NB4 (cell line): ENCODE measurements around the gene SPRYD7.
"Not testable (repeated sequence)": the region's sequence is repeated elsewhere in the genome, so short reads cannot be mapped to it uniquely, and the experiment has no call there.

Source experiments
- DNase-seq: peaks from one replicate; pipeline ENCODE4 v3.0.0; 2010; ENCODE audit warnings: low read depth
- H3K4me3 ChIP-seq: one replicate; pipeline ENCODE4 v1.5.1; 2011; ENCODE audit warnings: mild to moderate bottlenecking, low read depth, low read length, moderate library complexity
- MYC ChIP-seq: IDR thresholded peaks from 2 replicates; pipeline ENCODE4 v1.6.1; 2011; ENCODE audit warnings: low read depth, low read length
- POLR2A ChIP-seq: IDR thresholded peaks from 2 replicates; pipeline ENCODE4 v1.6.1; 2011; ENCODE audit warnings: mild to moderate bottlenecking; ENCODE audit not compliant: insufficient read length; ENCODE audit errors: extremely low read depth
- TF ChIP-seq, protein P1 (sequence below): IDR thresholded peaks from one replicate; pipeline ENCODE4 v1.5.1; 2012; ENCODE audit warnings: low read depth, low read length
- TF ChIP-seq, protein P2 (sequence below): IDR thresholded peaks from 2 replicates; pipeline ENCODE4 v1.6.1; 2011; ENCODE audit warnings: low read depth, low read length

The SPRYD7 gene

DNA sequence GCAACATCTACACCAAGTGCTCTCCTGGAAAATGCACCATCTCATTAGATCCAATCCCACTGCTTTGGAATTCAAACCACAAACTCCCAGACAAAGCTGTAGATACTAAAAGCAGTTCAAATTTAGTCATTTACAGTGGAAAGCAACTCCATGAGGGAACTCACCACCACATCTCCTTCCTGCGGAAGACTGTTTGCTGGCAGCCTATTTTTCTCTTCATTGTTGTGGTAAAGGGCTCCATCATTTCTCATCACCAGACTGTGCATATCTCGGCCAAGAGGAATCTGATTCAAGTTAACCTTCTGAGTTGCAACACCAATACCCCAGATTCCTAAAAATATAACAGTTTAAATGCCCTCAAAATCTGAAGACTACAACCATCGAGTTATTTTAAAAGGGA is 8.4 kb downstream of the SPRYD7 start:
- no peak for DNase-seq
- TF ChIP-seq POLR2A (no peak), MYC (no peak)
- TF ChIP-seq, protein P1, sequence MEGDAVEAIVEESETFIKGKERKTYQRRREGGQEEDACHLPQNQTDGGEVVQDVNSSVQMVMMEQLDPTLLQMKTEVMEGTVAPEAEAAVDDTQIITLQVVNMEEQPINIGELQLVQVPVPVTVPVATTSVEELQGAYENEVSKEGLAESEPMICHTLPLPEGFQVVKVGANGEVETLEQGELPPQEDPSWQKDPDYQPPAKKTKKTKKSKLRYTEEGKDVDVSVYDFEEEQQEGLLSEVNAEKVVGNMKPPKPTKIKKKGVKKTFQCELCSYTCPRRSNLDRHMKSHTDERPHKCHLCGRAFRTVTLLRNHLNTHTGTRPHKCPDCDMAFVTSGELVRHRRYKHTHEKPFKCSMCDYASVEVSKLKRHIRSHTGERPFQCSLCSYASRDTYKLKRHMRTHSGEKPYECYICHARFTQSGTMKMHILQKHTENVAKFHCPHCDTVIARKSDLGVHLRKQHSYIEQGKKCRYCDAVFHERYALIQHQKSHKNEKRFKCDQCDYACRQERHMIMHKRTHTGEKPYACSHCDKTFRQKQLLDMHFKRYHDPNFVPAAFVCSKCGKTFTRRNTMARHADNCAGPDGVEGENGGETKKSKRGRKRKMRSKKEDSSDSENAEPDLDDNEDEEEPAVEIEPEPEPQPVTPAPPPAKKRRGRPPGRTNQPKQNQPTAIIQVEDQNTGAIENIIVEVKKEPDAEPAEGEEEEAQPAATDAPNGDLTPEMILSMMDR, result no peak
- TF ChIP-seq, protein P2, sequence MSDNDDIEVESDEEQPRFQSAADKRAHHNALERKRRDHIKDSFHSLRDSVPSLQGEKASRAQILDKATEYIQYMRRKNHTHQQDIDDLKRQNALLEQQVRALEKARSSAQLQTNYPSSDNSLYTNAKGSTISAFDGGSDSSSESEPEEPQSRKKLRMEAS, result no peak
- H3K4me3 ChIP-seq, result no peak overlapping the region

DNA sequence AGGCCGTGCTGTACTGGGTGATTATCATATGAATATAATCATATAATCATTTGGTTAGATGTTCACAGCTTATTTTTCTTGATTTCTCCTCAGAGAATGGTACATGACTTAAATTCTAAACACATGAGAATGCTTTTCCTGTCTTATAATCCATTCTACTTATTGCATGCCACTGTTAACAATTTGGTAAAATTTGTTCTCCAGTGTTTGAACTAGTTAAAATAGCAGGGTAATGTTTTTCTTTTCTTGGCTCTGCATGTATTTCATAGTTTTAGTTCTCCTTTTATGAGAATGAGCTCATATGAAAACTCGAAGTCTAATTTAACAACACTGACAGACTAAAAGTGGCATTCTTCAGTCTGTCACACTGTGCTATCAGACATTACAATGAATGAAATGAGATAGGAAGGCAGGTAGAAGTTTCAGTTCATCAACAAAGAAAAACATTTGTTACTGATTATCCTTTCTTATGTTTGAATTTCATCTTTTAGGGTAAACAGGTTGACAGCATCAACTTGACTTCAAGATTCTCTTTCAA is 10.2 kb downstream of the SPRYD7 start:
- TF ChIP-seq POLR2A (no peak), MYC (no peak)
- TF ChIP-seq, protein P1, result no peak
- TF ChIP-seq, protein P2, result no peak
- H3K4me3 ChIP-seq, result no peak overlapping the region
- DNase-seq, result no peak

DNA sequence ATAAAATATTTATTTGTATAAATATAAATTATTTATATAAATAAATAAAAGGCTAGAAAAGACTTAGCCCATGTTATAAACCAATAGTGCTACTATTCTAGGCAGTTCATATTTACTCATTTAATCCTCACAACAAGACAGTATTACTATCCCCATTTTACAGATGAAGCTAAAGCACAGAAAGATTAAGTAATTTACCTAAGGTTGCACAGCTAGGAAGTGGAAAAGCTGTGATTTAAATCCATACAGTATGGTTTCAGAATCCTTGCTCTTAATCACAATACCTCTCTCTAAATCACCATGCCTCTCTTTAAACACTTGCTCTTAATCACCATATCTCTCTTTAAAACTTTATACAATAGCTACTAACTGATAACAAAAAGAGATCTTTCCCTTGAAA is 13.8 kb downstream of the SPRYD7 start:
- DNase-seq, result no peak
- no peak overlapping the region for H3K4me3 ChIP-seq
- TF ChIP-seq, protein P2, result no peak
- TF ChIP-seq, protein P1, result no peak
- TF ChIP-seq POLR2A (no peak), MYC (no peak)

DNA sequence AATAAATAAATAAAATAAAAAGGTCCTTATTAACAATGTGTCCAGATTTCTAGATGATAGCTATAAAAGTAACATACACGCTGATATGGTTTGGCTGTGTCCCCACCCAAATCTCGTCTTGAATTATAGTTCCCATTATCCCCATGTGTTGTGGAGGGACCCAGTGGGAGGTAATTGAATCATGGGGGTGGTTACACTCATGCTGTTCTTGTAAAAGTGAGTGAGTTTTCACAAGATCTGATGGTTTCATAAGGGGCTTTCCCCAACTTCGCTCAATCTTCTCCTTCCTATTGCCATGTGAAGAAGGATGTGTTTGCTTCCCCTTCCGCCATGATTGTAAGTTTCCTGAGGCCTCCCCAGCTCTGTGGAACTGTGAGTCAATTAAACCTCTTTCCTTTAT is 15.2 kb downstream of the SPRYD7 start:
- not testable (repeated sequence) for H3K4me3 ChIP-seq, DNase-seq

DNA sequence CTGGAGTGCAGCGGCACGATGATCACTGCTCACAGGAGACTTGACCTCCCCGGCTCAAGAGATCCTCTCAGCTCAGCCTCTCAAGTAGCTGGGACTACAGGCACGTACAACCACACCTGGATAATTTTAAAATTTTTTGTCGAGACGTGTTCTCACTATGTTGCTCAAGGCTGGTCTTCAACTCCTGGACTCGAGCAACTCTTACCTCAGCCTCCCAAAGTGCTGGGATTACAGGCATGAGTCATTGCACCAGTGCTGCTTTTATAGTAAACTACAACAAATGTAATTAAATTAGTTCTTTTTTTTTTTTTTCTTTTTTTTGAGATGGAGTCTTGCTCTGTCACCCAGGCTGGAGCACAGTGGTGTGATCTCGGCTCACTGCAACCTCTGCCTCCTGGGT is 18.0 kb downstream of the SPRYD7 start:
- H3K4me3 ChIP-seq, DNase-seq: not testable (repeated sequence)

DNA sequence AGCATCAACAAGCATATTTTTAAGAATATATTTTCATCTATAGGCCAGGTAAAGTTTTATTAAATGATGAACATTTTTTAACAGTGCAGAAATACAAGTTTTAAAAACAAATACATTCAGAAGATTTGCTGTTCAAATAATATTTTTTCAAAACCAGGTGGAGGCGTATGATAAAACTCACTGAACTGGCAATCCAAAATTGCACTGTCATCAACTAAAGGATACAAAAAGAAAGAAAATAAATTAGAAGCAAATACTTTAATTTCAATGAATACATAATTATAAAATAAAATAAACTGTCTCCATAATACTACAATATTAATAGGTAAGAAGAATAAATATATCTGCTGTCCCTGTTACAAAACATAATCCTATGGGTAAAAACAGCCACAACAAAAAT is 21.2 kb downstream of the SPRYD7 start:
- TF ChIP-seq, protein P2, result no peak
- TF ChIP-seq, protein P1, result no peak
- TF ChIP-seq MYC (no peak), POLR2A (no peak)
- no peak overlapping the region for H3K4me3 ChIP-seq
- no peak for DNase-seq

DNA sequence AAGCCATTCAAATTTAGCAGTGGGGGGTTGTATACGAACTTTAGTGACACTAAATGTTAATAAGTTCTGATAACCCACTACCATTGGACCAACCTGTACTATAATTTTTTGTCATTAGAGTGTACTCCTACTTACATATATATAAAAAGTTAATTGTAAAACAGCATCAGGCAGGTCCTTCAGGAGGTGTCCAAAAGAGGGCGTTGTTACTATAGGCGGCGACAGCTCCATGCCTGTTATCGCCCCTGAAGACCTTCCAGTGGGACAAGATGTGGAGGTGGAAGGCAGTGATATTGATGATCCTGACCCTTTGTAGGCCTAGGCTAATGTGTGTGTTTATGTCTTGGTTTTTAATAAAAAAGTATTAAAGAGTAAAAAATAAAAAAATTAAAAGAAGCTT is 27.5 kb downstream of the SPRYD7 start:
- no peak overlapping the region for H3K4me3 ChIP-seq
- TF ChIP-seq, protein P1, result peak; percentile 16
- TF ChIP-seq MYC, result no peak
- DNase-seq, result peak; percentile 44
